Muscle of leg (tissue), 11 donors: ENCODE data around the gene CDC42SE2. TPM values are rescaled to one million over a fixed set of nuclear protein-coding genes. Genes with fewer than 3 reads are reported as not detected.
A peak's percentile ranks its signal among the peaks of the same experiment; 100 is the strongest.

ENCODE experiments used
- DNase-seq: peaks from one replicate; pipeline ENCODE4 v3.0.0; 2013
- H3K27ac ChIP-seq: one replicate; pipeline ENCODE4 v1.5.1; 2013; ENCODE audit warnings: mild to moderate bottlenecking, low read length, control low read depth
- H3K27me3 ChIP-seq: one replicate; pipeline ENCODE4 v1.6.1; 2013; ENCODE audit warnings: low read length; ENCODE audit not compliant: control insufficient read depth, insufficient read depth
- H3K36me3 ChIP-seq: one replicate; pipeline ENCODE4 v1.6.1; 2013; ENCODE audit warnings: low read length; ENCODE audit not compliant: control insufficient read depth, insufficient read depth
- H3K4me1 ChIP-seq: one replicate; pipeline ENCODE4 v1.6.1; 2013; ENCODE audit warnings: low read length; ENCODE audit not compliant: control insufficient read depth, insufficient read depth
- H3K4me3 ChIP-seq: one replicate; pipeline ENCODE4 v1.5.1; 2013; ENCODE audit warnings: low read length, control low read depth
- H3K9me3 ChIP-seq: replicated peaks from 2 replicates; pipeline ENCODE4 v1.6.1; 2013; ENCODE audit warnings: low read depth, low read length; ENCODE audit not compliant: control insufficient read depth
- WGBS: methylation state at CpG from one replicate; pipeline ENCODE4 v1.1.5; 2013; ENCODE audit warnings: missing lambda C conversion rate; ENCODE audit not compliant: insufficient coverage; 5-methylcytosine and 5-hydroxymethylcytosine counted together
- polyA plus RNA-seq, 8 donors: library from polyadenylated mRNA; unstranded; fragments of 120-200 nt; gene quantifications; one replicate each; pipeline versions ENCODE4 v1.2.1 to v1.2.3, GENCODE V29; 2013; ENCODE audit warnings: inconsistent platforms in 1 of 8, low replicate concordance in 1 of 8; ENCODE audit not compliant: insufficient read length in 8 of 8, insufficient read depth in 1 of 8
- total RNA-seq: library from RNA; stranded (reverse); fragments of 120-200 nt; gene quantifications from one replicate; pipeline ENCODE4 v1.2.4, GENCODE V29; 2013

Gene CDC42SE2
- total and polyA plus RNA-seq, 9 donors: 19.7 to 27.3 (median 24.4) TPM

DNA sequence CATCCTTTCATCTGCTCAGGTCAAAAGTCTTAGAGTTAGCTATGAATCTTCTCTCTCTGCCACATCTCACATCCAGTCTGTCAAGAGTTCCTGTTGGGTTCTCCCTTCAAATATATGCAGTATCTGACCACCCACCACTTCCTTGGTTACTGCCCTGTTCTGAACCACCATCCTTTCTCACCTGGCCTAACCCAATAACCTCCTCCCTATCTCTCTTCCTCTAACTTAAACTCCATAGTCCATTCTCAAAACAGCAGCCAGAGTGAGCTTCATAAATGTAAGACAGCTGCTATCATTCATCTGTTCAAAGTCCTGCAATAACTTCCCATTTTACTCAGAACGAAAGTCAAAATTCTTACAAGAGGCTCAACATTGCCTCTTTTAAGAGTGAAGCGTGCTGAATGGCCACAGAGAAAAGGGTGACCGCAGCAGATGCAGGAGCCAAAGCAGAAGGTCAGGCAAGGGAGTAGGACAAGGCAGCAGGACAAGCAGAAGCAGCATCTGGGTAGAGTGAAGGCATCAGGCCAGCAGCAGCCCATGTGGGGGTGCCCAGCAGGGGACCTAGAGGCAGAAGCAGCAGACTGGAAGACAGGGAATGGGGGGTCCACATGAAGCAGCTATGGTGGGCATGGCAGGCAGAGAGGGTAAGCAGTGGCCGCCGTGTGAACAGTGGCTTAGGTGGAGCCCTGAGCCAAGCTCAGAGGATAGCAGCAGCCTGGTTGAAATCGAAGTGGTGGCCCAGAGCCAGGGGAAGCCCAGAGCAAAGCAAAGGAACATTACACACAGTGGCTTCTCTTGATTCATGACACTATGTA lies 39.3 kb upstream of the CDC42SE2 start:
- Histone ChIP-seq H3K4me1 (no peaks in the 10 kb centered on the region), H3K27me3 (no peaks in the 10 kb centered on the region), H3K36me3 (no peaks in the 10 kb centered on the region), H3K27ac (no peak overlapping the region), H3K4me3 (no peak overlapping the region), H3K9me3 (no peaks in the 10 kb centered on the region)
- 84% methylated on average over 5 of the region's 6 CpGs for WGBS
- peak; percentile 77 for DNase-seq

DNA sequence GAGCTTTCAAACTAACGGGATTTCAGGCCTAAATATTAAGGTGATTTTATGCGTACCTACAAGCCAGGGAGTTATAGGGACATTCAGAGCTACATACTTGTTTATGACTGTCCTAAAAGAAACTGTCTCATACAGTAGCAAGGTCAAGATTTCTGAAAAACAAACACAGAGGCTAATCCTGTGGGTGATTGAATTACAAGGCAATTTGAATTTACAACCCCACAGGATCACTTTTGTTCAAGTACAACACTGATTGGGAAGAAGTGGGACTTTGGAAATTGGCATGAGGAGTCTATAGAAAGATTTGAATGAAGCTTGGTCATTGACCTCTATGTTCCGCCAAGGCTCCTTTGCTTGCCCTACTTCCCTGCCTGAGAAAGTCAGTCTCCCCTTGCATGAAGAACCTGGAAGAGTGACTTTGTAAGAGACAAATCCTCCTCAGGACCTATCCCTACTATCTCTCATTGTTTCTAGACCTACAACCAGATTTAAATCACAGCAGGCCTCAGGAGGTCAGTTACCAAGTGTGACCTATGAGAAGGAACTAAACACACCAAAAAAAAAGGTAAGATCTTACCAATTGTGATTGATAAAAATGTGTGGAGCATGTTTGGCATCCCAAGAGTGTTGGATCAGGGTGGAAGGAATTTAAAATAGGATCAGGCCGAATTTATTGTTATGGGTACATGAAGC lies 38.4 kb upstream of the CDC42SE2 start:
- 89% methylated on average over 1 of the region's 4 CpGs for WGBS
- no peak overlapping the region for H3K27ac ChIP-seq

DNA sequence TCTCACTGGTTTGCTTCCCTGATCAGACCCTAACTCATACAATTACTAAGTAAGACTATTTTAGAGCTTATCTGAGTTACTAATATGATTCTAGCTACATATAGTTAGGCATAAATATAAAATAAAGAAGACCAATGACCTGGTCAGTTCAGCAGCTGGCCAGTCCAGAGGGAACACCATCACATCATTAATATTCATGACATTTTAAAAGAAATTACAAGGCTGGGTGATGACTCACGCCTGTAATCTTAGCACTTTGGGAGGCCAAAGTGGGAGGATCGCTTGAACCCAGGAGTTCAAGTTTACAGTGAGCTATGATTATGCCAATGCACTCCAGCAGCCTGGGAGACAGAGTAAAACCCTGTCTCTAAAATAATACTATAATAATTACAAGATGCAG lies 37.0 kb upstream of the CDC42SE2 start:
- Histone ChIP-seq H3K9me3 (no peaks in the 10 kb centered on the region), H3K4me3 (no peak overlapping the region), H3K27me3 (no peaks in the 10 kb centered on the region), H3K4me1 (no peaks in the 10 kb centered on the region), H3K27ac (no peak overlapping the region), H3K36me3 (no peaks in the 10 kb centered on the region)
- DNase-seq: no peak
- WGBS: no CpG with 5 or more reads among the region's 2 CpGs

More for the DNA sequence above, 38.4 kb upstream of the CDC42SE2 start:
- H3K4me1 ChIP-seq: no peaks in the 10 kb centered on the region
- no peaks in the 10 kb centered on the region for H3K36me3 ChIP-seq
- H3K9me3 ChIP-seq: no peaks in the 10 kb centered on the region
- no peaks in the 10 kb centered on the region for H3K27me3 ChIP-seq
- no peak overlapping the region for H3K4me3 ChIP-seq
- DNase-seq: no peak

DNA sequence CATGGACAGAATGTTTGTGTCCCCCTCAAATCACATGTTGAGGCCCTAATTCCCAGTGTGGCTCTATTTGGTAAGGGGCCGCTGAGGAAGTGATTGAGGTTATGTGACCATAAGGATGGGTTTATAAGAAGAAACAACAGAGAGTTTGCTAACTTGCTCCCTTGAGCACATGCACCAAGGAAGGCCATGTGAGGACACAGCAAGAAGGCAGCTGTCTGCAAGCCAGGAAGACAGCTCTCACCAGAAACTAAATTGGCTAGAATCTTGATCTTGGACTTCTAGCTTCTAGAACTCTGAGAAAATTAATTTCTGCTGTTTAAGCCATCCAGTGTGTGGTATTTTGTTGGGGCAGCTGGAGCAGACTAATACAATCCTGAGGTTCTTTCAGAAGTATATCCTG lies 35.2 kb upstream of the CDC42SE2 start:
- no peak for DNase-seq
- Histone ChIP-seq H3K27me3 (no peaks in the 10 kb centered on the region), H3K9me3 (no peaks in the 10 kb centered on the region), H3K36me3 (no peaks in the 10 kb centered on the region), H3K4me1 (no peaks in the 10 kb centered on the region), H3K4me3 (no peak overlapping the region), H3K27ac (no peak overlapping the region)
- WGBS: 100% methylated on average over 1 of the region's 1 CpG

DNA sequence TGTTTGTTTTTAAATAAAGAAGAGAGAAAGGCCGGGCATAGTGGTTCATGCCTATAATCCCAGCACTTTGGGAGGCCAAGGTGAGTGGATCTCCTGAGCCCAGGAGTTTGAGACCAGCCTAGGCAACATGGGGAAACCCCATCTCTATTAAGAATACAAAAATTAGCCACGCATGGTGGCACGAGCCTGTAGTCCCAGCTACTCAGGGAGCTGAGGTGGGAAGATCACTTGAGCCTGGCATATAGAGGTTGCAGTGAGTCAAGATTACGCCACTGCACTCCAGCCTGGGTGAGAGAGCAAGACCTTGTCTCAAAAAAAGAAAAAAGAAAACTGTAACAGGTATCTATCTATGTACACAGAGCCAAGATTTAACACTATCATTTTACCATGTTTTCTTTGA lies 34.2 kb upstream of the CDC42SE2 start:
- Histone ChIP-seq H3K27ac (no peak overlapping the region), H3K4me3 (no peak overlapping the region), H3K36me3 (no peaks in the 10 kb centered on the region), H3K9me3 (no peaks in the 10 kb centered on the region), H3K4me1 (no peaks in the 10 kb centered on the region), H3K27me3 (no peaks in the 10 kb centered on the region)
- 80% methylated on average over 1 of the region's 4 CpGs for WGBS
- DNase-seq: no peak

DNA sequence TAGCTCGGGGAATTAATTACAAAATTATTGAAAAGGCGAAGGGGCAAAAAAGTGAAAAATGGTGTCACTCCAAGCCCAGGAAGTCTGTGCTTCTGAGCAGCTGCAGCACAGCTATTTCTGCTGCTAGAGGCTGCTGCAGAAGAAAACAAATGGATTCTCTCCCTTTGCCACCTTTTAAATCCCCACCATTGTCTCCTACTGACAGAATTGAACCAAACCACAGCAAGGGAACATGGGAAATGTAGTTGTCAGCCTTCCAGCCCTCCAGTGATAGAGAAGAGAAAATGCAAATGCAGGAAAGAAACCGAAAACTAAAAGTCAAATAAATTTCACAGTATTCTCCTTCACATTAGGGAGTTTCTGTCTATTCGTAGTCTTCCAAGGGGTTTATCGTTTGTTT lies 33.4 kb upstream of the CDC42SE2 start:
- no peak for DNase-seq
- H3K4me3 ChIP-seq: no peak overlapping the region
- no peaks in the 10 kb centered on the region for H3K36me3 ChIP-seq
- no peaks in the 10 kb centered on the region for H3K27me3 ChIP-seq
- no peaks in the 10 kb centered on the region for H3K4me1 ChIP-seq
- no peak overlapping the region for H3K27ac ChIP-seq
- H3K9me3 ChIP-seq: no peaks in the 10 kb centered on the region
- WGBS: no CpG with 5 or more reads among the region's 5 CpGs

DNA sequence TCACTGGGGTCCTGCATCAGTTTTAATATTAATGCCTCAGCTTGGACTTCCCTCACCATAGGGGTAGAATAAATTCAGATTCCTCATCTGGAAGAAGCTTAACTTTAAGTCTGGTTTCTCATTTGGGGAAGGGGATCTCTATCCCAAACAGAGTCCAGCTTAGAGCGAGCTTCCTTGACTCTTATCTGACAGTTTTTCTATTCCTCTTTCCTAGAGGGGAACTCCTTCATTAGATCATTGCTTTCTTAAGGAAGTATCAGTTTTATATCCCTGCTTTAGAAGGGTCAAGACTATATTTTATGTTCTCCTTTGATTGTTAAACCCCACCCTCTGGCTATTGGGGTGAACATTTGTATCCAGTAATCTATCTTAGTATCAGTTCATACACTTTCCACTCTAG lies 24.2 kb upstream of the CDC42SE2 start:
- Histone ChIP-seq H3K4me3 (no peak overlapping the region), H3K27ac (no peak overlapping the region), H3K9me3 (no peaks in the 10 kb centered on the region), H3K36me3 (no peaks in the 10 kb centered on the region), H3K4me1 (no peaks in the 10 kb centered on the region), H3K27me3 (no peaks in the 10 kb centered on the region)
- WGBS: no CpG with 5 or more reads among the region's 1 CpG
- no peak for DNase-seq

DNA sequence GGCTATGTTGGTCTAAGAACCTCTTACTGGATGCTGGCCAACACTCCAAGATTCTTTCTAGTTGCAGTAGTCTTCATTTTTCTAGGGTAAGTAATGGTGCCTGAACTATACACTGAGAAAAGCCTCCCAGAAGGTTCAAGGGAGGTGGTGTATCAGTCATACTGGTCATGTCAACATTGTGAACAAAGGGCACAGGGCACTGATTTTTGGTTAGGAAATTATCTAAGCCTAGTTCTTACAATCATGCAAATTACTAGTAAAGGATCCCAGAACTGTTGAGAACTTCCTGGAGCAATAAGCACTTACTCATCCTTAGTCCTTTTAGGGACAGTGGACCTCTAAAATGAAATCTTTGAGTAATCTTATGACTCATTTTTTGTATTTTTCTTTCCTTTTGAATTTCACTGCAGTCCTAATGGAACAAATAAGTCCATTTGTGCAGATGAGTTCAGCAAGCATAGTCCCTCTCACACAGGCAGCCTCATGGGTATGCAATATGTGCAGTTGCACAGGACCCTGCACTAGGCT lies 21.1 kb upstream of the CDC42SE2 start:
- H3K27me3 ChIP-seq: no peaks in the 10 kb centered on the region
- no peak overlapping the region for H3K27ac ChIP-seq
- no peak overlapping the region for H3K4me3 ChIP-seq
- peaks cover 3% of the 10 kb centered on the region for H3K9me3 ChIP-seq
- no peaks in the 10 kb centered on the region for H3K4me1 ChIP-seq
- H3K36me3 ChIP-seq: no peaks in the 10 kb centered on the region
- no peak for DNase-seq

DNA sequence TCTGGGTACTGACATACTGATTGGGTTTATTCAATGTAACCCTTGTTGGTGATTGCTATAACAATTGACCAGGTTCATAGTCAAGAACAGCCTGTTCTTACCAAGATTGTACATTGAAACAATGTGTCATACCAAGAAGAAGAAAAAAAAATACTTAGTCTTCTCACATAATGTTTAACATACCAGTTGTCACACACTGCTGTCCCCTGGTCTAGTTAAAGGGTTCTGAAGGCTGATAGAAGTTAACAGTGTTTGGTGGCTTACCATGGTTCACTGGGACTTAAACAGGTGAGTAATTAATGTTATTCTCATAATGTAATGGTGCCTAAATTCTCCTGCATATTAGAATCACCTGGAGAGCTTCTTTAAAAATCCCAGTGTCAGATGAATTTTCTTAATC lies 18.5 kb upstream of the CDC42SE2 start:
- Histone ChIP-seq H3K9me3 (peaks cover 3% of the 10 kb centered on the region), H3K27ac (no peak overlapping the region)
- DNase-seq: no peak

DNA sequence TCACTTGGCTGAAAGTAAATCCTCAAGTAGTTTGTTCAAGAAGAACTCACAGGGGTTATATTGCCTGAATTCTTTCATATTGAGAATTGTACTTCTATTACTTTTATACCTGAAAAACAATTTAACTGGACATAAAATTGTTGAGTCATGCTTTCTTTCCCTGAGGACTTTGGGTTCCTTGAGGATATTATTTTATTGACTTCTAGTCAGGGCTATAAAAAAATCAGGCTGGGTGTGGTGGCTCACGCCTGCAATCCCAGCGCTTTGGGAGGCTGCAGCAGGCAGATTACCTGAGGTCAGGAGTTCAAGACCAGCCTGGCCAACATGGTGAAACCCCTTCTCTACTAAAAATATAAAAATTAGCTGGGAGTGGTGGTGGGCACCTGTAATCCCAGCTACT lies 17.9 kb upstream of the CDC42SE2 start:
- no CpG with 5 or more reads among the region's 2 CpGs for WGBS
- H3K27ac ChIP-seq: no peak overlapping the region
- no peak overlapping the region for H3K4me3 ChIP-seq
- H3K4me1 ChIP-seq: no peaks in the 10 kb centered on the region
- H3K27me3 ChIP-seq: no peaks in the 10 kb centered on the region
- no peaks in the 10 kb centered on the region for H3K36me3 ChIP-seq
- DNase-seq: no peak
- peaks cover 3% of the 10 kb centered on the region for H3K9me3 ChIP-seq

More for the DNA sequence above, 18.5 kb upstream of the CDC42SE2 start:
- no peaks in the 10 kb centered on the region for H3K27me3 ChIP-seq
- H3K4me3 ChIP-seq: no peak overlapping the region
- no peaks in the 10 kb centered on the region for H3K4me1 ChIP-seq
- no peaks in the 10 kb centered on the region for H3K36me3 ChIP-seq
